HUDEP-2 (cell line): Measurements from ENCODE around the gene DUSP7.

Source experiments
- DNase-seq, 76 experiments: peaks; one replicate each; lab custom pipeline; 2025; ENCODE audit not compliant: unreplicated experiment in 76 of 76; lab: John Stamatoyannopoulos, UW

The DUSP7 gene

DNA sequence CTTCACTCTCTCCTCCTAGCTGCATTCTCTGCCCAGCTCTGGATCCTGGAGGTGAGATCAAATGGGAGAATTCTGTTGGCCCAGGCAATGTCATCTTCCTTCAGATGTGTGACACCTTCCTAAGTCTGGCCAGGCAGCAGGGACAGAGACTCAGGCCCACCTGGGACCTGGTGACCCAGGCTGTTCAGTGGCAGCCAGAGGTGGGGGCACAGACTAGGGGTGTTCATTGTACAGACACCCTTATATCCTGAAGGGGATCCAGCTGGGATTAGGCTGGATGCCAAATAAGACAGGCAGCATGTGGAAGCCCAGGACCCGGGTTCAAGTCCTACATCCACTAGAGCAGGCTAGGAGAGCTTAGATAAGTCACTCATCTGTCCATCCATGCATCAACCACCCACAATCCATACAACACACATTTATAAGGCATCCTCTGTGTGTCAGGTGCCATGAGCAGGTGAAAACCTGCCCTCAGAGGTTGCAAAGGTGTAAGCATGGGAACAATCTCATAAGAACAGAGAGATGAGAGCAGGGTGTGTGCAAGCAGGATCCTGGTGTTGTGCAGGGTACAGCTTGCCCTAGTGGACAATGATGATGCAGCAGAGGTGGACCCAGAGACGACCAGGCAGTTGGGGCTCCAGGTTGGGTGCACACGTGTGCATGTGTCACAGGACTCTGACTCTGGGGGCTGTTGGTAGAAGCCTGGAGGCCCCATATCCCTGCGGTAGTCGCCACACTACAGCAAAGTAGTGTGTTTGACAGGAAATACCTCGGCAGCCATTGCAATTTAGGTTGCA is 42.4 kb downstream of the DUSP7 start:
- no peak for DNase-seq

DNA sequence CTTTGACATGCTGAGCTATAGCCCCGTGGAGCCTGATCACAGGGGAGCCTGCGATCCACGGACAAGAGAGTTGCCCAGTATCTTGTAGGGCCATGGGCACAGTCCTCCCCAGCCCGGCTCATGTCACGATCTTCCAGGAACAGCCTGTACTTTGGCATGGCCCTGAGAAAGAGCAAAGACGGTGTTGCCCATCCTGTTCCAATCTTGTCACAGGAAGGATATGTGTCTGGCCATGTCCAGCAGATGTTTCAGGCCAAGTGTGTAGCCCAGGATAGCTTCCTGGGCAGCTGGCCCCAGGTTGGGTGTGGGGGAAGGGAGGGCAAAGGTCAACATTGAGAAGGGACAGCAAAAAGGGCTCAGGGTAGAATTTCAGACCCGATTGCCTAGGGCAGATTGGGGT is 43.7 kb downstream of the DUSP7 start:
- DNase-seq, result no peak

DNA sequence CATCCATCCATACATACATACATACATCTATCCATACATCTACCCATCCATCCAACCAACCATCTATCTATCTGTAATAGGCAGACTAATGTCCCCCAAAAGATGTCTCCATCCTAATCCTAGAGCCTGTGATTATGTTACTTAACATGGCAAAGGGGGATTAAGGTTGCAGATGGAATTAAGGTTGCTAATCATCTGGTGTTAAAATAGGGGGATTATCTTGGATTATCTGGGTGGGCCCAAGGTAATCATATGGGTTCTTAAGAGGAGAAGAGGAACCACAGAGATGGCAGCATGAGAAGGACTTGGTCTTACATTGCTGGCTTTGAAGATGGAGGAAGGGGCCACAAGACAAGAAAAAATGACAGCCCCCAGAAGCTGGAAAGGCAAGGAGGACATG is 45.9 kb downstream of the DUSP7 start:
- no peak for DNase-seq

DNA sequence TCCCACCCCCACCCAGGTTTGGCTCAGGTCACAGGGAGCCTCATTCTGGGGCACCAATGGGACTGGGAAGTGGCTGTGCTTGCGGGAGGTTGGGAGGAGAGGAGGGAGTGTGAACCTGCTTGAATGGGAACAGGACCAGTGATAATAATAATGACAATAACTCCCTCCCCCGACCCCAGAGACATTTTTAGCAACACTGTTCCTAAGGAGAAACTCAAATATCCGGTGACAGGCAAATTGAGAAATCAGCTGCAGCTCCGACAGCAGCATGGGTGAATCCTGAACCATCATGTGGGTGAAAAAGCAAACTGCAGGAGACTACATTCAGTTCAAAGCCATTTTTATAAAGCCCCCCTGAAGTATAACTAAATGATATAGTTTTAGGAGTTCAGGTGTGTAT is 49.1 kb downstream of the DUSP7 start:
- DNase-seq, result no peak

DNA sequence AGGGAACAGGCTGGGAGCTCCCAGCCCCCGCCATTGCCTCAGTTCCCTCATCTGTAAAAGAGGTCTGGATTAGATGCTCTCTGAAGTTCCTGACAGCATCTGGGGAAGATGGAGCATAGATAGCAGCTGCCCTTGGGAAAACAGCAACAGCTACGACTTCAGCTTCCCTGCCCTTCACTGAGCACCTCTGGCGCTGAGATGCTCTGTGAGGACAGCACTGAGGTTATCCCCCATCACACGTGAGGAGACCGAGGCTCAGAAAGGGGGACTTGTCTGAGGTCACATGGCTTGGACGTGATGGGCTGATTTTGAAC is 49.6 kb downstream of the DUSP7 start:
- DNase-seq, result no peak

DNA sequence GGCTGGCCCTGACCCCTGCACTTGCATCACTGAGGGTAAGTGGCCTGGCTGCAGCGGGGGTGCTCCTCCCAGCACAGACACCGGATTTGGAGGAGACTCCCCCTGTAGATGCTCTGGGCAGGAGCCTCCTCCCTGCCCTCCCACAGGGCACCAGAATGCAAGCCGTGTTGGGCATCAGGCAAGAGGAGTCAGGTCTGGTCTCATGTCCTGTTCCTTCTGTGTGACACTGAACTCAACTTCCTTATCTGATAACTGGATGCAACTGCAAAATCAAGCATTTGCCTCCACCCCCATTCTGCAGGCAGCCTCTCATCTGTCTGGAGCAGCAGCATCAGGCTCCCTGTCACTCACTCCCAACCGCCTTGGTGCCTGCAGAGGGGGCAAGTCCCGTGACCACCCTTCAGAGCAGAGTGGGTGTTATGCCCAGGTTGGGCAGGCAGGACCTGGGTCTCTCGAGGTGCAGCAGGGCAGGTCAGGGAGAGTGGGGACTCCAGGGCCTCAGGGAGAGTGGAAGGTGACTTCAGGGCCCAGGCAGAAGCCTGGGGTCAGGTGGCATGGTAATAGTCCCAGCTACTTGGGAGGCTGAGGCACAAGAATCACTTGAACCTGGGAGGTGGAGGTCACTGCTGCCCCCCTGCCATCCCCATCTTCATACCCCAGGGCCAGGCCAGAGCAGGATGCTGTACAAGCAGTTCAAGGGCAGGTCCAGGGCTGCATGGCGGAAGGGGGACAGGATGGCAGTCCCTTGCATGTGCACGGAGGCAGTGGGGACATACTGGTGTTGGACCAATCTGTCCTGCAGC is 50.2 kb downstream of the DUSP7 start:
- peak in 5 of 76 experiments; percentile 21 to 31 (median 28) for DNase-seq

DNA sequence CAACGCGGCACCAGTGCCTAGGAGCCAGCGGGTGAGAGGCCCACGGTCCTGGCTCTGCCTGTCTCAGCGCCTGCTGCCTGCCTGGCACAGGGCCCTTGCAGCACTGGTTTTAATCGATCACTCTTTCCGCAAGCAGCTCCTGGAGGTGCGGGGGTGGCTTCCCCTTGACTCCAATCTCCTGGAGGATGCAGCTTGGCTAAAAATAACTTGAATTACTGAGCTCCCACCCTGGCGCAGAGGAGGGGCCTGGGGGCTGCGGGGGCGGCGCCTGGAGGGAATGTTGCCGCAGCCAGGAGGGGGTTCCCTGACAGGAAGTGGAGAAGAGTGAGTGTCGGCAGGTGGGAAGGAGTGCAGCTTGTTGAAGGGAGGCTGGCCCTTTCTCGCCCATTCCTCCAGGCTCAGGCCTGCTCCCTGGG is 50.8 kb downstream of the DUSP7 start:
- DNase-seq, result no peak

DNA sequence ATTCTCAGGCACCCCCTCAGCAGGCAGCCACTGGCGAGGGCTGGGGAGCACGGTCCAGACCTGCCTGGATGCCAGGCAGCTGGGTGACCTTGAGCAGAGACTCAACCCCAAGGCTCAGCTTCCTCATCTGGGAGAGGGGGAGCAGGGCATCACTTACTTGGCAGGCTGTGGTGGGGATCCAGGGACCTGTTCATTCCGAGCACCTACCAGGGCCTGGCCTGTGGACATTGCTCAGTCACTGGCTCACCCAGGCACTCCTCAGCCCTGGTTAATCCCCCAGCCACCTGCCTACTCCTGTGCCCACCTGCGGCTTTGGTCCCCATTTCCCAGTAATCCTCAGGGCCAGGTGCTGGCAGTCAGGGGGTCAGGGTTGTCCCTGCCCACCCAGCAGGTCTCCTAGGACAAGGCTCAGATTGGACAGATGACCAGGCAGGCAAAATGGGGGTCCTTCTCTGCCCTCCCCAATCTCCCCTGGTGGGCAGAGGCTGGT is 51.4 kb downstream of the DUSP7 start:
- DNase-seq, result no peak

DNA sequence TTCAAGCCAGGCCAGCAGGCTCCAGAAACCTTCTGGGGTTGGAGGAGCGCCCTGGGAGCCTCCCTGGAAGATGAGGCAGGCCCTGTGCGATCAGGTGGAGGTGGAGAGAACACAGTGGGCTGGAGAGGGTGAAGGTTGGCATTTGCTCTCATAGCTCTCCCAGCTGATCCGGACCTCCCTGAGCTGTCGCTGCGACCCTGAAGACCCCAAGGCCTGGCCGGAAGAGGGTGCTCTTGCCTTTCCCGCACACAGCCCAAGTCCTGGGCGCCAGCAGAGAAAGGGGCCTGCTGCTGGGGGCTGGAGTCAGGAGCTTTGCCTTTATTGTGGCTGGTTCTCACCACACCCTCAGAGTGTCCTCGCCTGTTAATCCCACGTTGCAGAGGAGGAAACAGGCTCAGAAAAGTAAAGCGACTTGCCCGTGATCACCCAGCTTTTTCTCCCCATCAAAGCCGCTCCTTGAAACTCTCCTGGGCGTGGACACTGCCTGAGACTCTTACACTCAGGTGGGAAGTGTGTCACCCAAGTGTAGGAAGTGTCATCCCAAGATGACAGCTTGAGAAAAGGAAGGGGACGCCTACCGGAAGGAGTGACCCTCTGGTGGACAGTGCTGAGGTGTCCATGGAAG is 52.1 kb downstream of the DUSP7 start:
- DNase-seq, result no peak

DNA sequence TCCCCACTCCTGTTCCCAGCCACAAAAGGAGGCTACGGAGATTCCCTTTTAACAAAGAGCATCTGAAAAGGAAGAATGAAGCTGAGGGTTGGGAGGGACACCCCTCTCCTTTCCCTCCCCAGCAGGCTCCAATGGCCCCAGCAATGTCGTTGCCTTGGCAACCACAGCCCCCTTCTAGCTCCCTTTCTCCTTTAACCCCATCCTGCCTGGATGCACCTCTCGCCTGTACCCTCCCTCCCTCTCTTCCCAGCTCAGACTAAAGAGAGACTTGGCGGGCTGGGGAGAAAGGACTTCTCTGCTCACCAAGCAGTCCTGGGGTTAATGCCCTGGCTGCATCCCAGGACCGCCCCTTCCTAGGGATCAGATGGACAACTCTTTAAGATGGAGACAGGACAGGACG is 53.6 kb downstream of the DUSP7 start:
- DNase-seq, result no peak

DNA sequence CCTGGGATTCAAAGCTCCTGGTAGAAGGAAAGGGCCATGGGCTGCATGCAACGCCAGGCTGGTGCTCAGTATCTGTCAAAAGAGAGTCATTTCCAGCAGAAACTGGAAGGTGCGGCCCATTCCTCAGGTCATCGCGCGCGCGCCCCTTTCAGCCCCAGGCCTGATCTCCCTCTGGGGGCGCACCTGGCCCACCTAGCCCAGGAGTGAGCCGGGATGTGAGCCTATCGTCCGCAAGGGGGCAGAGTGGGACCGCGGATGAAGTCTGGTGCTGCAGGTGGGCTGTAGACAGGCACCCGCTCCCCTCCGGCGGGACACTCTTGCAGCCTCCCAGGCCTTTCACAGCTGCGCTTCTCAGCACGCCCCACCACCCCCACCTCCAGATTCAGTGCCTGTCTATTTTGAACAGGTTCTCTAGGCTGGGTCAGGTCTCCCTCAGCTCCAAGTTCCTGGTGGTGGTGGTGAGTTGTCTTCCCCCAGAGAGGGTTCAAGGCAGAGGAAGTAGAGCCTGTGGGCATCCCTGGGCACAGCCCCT is 54.9 kb downstream of the DUSP7 start:
- DNase-seq, result peak in 54 of 76 experiments; percentile 4 to 72 (median 48)

DNA sequence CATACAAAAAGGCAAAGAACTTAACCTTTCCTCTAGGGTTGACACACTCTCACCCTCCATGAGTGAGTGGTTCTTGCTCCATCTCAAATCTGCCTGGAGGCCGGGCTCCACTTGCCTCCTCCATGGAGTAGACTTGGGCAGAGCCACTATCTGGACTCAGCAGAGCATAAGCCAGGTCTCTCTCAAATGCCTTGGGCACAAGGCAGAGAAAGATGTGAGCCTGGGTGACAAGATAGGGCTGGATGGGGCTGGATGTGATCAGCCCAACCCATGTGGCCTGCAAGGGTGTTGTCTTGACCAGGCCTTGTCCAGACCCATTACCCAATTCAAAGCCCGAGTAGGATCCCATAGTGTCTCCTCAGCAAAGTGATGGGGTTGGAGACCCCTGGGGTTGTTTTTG is 56.5 kb downstream of the DUSP7 start:
- DNase-seq, result peak in 72 of 76 experiments; percentile 21 to 86 (median 66)
